A673 (cell line): ENCODE results near the gene ZNF512B. TPM values are rescaled to one million over a fixed set of nuclear protein-coding genes. Genes with fewer than 3 reads are reported as not detected.

Experiments used
- BruUV-seq: library from RNA; stranded (reverse); fragments of 400-500 nt; replicated peaks from 2 replicates; lab custom pipeline; 2021; lab: Mats Ljungman, UMichigan
- CTCF ChIA-PET: fragments of 300-600 bp; sonication (Branson Sonifier 250); formaldehyde crosslinking; loops from one replicate; lab custom pipeline; 2022; ENCODE audit warnings: antibody characterized with exemption; lab: Charles Lee
- POLR2A ChIA-PET: fragments of 300-600 bp; sonication (Branson Sonifier 250); formaldehyde crosslinking; loops from one replicate; lab custom pipeline; 2022; ENCODE audit warnings: antibody characterized with exemption; ENCODE audit not compliant: low non-redundant PET; lab: Charles Lee
- DNase-seq: peaks from one replicate; pipeline ENCODE4 v3.0.0-alpha.2; 2015; ENCODE audit warnings: low spot score
- H3K27ac ChIP-seq: fragments of 200-600 bp; sonication (generic); 2 replicates; pipeline ENCODE4 v1.5.1; 2016; ENCODE audit warnings: mixed run types, low read depth, mild to moderate bottlenecking, mixed read lengths, antibody characterized with exemption, low read length; ENCODE audit not compliant: poor library complexity, severe bottlenecking
- H3K27me3 ChIP-seq: fragments of 200-600 bp; sonication (generic); replicated peaks from 2 replicates; pipeline ENCODE4 v1.6.1; 2017; ENCODE audit warnings: mixed run types, low read depth, mild to moderate bottlenecking, mixed read lengths, antibody characterized with exemption, low read length; ENCODE audit not compliant: insufficient read depth, poor library complexity
- H3K36me3 ChIP-seq: fragments of 200-600 bp; sonication (generic); 2 replicates; pipeline ENCODE4 v1.6.1; 2016; ENCODE audit warnings: mixed run types, mild to moderate bottlenecking, mixed read lengths, antibody characterized with exemption, low read length; ENCODE audit not compliant: insufficient read depth, poor library complexity, severe bottlenecking
- H3K4me1 ChIP-seq: fragments of 200-600 bp; sonication (generic); 2 replicates; pipeline ENCODE4 v1.6.1; 2017; ENCODE audit warnings: mixed run types, mild to moderate bottlenecking, mixed read lengths, antibody characterized with exemption, low read length; ENCODE audit not compliant: insufficient read depth, poor library complexity, severe bottlenecking
- H3K4me3 ChIP-seq: fragments of 200-600 bp; sonication (generic); 2 replicates; pipeline ENCODE4 v1.5.1; 2016; ENCODE audit warnings: low read depth, mixed run types, mild to moderate bottlenecking, mixed read lengths, low read length; ENCODE audit not compliant: poor library complexity, severe bottlenecking
- H3K9me3 ChIP-seq: fragments of 200-600 bp; sonication (generic); 2 replicates; pipeline ENCODE4 v1.6.1; 2016; ENCODE audit warnings: mixed run types, low read depth, mild to moderate bottlenecking, mixed read lengths, antibody characterized with exemption, low read length; ENCODE audit not compliant: poor library complexity, severe bottlenecking
- EZH2 ChIP-seq: fragments of 200-600 bp; sonication (generic); IDR thresholded peaks from 2 replicates; pipeline ENCODE4 v1.6.1; 2017; ENCODE audit warnings: borderline replicate concordance, low read depth, mild to moderate bottlenecking, mixed read lengths, antibody characterized with exemption, low read length; ENCODE audit not compliant: poor library complexity, severe bottlenecking
- intact Hi-C: fragments of 100-400 bp; cut with micrococcal nuclease; formaldehyde crosslinking; loops from one replicate; pipeline ENCODE4 v1.10.0; 2022; ENCODE audit not compliant: unreplicated experiment
- total RNA-seq: library from RNA; stranded (reverse); gene quantifications from 2 replicates; pipeline ENCODE4 v1.2.3, GENCODE V29; 2021
- TF ChIP-seq, protein P1 (sequence below): fragments of 300-800, 200-600 bp; sonication (generic); conservative IDR thresholded peaks from 2 replicates; pipeline ENCODE4 v1.5.1; 2017; ENCODE audit warnings: low read depth, mild to moderate bottlenecking, antibody characterized with exemption, low read length, moderate library complexity, mixed read lengths

Gene ZNF512B
- total RNA-seq, 1 experiment from 2014 or later, result 28.9 TPM

GRCh38 chr20:64011366-64011779, 41.6 kb upstream of the ZNF512B start:
- Histone ChIP-seq H3K36me3 (peaks cover 44% of the 10 kb centered on the region), H3K27ac (no peak overlapping the region), H3K27me3 (no peaks in the 10 kb centered on the region), H3K4me3 (no peak overlapping the region), H3K4me1 (no peaks in the 10 kb centered on the region), H3K9me3 (no peaks in the 10 kb centered on the region)
- CTCF ChIA-PET, result no interaction called here
- POLR2A ChIA-PET, result no interaction called here
- BruUV-seq, result no TSS peak
- no peak for DNase-seq
- intact Hi-C loops, result no loop called here
- TF ChIP-seq, protein P1, sequence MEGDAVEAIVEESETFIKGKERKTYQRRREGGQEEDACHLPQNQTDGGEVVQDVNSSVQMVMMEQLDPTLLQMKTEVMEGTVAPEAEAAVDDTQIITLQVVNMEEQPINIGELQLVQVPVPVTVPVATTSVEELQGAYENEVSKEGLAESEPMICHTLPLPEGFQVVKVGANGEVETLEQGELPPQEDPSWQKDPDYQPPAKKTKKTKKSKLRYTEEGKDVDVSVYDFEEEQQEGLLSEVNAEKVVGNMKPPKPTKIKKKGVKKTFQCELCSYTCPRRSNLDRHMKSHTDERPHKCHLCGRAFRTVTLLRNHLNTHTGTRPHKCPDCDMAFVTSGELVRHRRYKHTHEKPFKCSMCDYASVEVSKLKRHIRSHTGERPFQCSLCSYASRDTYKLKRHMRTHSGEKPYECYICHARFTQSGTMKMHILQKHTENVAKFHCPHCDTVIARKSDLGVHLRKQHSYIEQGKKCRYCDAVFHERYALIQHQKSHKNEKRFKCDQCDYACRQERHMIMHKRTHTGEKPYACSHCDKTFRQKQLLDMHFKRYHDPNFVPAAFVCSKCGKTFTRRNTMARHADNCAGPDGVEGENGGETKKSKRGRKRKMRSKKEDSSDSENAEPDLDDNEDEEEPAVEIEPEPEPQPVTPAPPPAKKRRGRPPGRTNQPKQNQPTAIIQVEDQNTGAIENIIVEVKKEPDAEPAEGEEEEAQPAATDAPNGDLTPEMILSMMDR, result no peak
- no peak for TF ChIP-seq EZH2

DNA sequence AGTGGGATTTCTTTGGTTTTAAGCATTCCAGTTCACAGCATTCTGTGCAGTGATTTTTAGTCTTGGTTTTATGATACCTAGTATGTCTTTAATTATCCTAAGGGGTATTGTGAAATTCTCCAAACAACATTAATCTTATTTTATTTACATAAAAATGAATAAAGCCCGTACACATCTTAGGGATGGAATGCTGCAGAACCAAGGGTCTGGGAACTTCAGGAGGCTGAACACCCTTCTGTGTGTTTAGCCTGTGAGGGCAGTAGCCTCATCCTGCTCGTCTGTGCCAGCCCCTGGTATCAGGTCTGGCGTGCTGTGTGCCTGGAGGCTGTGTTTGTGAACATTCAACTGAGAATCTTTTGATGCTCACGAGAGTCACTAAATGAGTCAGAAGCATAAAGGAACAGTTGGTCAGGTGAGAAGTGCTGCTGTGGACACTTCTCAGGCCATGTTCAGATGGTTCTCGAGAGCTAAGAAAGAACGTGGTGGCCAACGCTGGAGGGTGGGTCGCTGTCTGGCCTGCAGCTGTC, 41.0 kb upstream of the ZNF512B start:
- H3K9me3 ChIP-seq, result no peaks in the 10 kb centered on the region
- ChIA-PET CTCF (no interaction called here), POLR2A (no interaction called here)
- intact Hi-C loops, result no loop called here
- no peak for DNase-seq
- BruUV-seq, result no TSS peak
- no peaks in the 10 kb centered on the region for H3K4me1 ChIP-seq
- no peak for TF ChIP-seq EZH2
- TF ChIP-seq, protein P1, result no peak
- no peak overlapping the region for H3K4me3 ChIP-seq
- H3K27ac ChIP-seq, result no peak overlapping the region
- H3K27me3 ChIP-seq, result no peaks in the 10 kb centered on the region
- H3K36me3 ChIP-seq, result peaks cover 42% of the 10 kb centered on the region

GRCh38 chr20:64009811-64010387, 40.2 kb upstream of the ZNF512B start:
- Histone ChIP-seq H3K9me3 (no peaks in the 10 kb centered on the region), H3K4me1 (no peaks in the 10 kb centered on the region), H3K4me3 (no peak overlapping the region), H3K27ac (no peak overlapping the region), H3K27me3 (no peaks in the 10 kb centered on the region), H3K36me3 (peaks cover 47% of the 10 kb centered on the region)
- no TSS peak for BruUV-seq
- TF ChIP-seq, protein P1, result no peak
- TF ChIP-seq EZH2, result no peak
- no peak for DNase-seq
- POLR2A ChIA-PET, result no interaction called here
- CTCF ChIA-PET, result no interaction called here
- intact Hi-C loops, result no loop called here
